HL-60/S4 treated with phorbol 12-myristate 13-acetate at 8.2 ng/mL for 4 days and 3 days (cell line): ENCODE data around the gene SART1.

Experiments
- in situ Hi-C: fragments of 300-500 bp; cut with MboI; formaldehyde crosslinking; loops from 2 replicates; pipeline ENCODE4 v1.15.0; 2022; ENCODE audit warnings: low sequenced_read_pairs

The SART1 gene

DNA sequence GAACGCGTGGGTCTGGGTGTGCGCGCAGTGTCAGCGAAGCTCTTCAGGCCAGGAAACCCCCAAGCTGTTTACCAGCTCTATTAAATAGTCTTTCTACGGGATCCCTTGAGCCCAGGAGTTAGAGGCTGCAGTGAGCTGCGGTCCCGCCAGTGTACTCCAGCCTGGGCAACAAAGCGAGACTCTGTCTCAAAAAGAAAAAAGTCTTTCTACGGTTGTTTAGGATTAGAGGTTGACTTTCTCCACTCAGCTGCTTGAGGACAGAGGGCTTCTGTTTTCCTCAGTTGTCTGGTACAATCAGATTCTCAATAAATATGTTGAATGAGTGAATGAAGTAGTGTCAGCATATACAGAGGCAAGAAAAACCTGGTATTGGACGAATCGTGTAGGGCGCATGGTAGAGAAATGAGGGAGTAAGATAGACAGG lies 619 bp downstream of the SART1 start:
- in situ Hi-C loops: no loop called here

GRCh38 chr11:65964906-65965305 lies 3.4 kb downstream of the SART1 start:
- in situ Hi-C loops: no loop called here

DNA sequence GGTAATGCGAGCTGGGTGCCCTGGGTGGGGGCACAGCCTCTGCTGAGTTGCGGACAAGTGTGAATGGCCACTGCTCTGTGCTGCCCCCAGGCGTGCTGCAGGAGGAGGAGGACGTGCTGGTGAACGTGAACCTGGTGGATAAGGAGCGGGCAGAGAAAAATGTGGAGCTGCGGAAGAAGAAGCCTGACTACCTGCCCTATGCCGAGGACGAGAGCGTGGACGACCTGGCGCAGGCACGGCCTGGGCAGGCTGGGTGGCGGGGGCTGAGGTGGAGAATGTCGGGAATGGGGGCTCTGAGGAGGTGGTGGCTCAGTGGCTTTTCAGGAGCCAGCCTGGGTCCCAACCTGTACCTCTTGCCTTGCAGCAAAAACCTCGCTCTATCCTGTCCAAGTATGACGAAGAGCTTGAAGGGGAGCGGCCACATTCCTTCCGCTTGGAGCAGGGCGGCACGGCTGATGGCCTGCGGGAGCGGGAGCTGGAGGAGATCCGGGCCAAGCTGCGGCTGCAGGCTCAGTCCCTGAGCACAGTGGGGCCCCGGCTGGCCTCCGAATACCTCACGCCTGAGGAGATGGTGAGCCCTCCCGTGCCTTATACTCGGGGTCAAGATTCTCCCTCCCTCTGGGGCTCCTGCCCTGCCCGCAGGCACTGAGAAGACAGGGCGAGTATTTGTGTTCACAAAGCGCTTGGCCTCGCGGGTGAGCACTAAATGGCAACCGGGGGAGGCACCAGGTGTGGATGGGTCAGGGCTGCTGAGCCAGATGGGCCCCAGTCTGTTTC lies 4.6 kb downstream of the SART1 start:
- in situ Hi-C loops: no loop called here

DNA sequence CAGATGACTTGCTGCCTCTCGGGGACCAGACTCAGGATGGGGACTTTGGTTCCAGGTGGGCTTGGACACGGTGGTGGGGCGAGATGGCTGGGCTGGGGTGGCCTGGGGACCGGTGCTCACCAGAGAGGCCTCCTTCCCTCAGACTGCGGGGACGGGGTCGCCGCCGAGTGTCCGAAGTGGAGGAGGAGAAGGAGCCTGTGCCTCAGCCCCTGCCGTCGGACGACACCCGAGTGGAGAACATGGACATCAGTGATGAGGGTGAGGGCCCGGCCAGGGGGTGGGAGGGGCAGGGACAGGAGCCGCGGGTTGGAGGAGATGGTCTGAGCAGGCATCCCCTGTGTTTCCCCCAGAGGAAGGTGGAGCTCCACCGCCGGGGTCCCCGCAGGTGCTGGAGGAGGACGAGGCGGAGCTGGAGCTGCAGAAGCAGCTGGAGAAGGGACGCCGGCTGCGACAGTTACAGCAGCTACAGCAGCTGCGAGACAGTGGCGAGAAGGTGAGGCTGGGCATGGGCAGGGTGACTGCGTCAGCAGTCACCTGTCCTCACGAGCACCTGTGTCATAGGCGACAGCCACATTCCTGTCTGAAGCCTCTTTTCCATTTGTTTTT lies 5.9 kb downstream of the SART1 start:
- in situ Hi-C loops: no loop called here

DNA sequence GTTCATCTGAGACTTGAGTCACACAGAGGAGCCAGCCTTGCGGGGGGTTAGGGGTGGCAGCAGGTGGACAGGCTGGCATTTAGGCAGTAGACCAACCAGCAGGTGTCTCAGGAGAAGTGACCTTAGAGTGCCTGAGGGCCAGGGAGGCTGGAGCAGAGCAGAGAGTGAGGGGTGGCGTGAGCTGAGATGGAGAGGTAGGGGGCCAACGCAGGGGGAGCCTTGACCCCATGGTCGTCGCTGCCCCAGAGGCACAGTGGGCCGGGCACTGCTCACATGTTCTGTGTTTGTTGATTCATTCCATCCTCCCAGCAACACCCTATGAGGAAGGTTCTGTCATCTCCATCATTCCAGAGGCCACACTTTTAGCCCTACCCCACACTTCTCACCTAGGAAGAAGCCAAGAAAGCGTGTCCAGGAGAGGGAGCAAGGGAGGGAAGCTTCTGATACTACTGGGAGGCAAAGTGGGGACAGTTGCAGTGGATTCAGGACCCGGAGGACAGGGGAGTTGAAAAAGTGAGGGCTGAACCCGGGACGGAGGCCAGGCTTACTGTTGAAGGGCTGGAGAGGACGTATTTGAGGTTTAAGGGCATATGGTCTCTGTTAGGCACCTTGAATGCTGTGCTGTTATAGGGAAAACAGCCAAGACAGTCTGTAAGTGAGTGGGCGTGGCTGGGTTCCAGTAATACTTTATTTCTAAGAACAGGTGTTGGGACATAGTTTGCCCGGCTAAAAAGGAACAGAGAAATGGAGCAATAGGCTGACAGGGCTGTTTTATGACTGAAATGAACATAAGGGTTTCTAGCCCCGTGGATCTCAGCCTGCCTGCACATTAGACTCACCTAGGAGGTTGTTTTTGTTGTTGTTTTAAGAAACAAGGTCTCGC lies 7.3 kb downstream of the SART1 start:
- in situ Hi-C loops: no loop called here

DNA sequence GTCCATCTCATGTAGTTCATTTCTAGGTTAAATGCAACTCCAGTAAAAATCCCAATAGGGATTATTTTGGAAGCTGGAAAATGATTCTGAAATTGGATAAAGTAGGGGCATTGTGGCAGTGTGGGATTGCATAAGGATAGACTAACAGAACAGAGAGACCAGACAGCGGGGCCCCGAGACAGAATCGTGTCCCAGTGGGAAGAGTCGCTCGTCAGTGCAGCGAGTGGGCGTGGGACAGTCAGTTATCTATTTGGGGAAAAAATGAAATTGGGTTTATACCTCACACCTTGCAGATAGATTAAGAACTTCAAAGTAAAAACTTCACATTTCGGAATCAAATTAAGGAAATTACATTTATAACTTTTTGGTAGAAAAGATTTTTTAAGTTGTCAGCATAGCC lies 10.6 kb downstream of the SART1 start:
- in situ Hi-C loops: no loop called here

DNA sequence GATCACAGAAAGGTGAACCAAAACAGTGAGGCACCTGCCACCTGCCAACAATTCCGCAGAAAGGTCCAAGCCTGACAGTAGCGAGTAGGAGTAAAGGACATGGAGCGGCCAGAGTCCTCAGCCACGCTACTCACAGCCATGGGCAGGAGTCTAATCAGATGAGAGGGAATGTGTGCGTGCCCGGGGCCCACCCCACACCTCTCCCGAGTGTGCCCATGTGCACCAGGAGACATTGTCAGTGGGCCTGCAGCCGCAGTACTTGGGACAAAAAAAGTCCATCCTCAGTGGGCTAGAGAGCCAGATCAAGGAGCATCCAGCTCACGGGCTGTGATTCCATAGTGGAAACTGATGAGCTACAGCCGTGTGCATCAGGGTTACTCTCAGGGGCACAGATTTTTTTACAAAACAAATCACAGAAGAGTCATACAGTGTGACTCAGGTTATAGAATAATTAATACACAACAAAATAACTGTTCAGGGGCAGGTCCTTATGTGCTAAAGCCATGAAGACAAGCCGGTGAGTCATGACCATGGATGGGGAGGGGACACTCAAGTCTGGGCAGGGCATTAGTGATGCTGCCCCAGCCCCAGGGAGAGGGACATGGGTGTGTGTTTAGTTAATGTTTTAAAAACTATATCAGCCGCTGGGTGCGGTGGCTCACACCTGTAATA lies 12.0 kb downstream of the SART1 start:
- in situ Hi-C loops: no loop called here

DNA sequence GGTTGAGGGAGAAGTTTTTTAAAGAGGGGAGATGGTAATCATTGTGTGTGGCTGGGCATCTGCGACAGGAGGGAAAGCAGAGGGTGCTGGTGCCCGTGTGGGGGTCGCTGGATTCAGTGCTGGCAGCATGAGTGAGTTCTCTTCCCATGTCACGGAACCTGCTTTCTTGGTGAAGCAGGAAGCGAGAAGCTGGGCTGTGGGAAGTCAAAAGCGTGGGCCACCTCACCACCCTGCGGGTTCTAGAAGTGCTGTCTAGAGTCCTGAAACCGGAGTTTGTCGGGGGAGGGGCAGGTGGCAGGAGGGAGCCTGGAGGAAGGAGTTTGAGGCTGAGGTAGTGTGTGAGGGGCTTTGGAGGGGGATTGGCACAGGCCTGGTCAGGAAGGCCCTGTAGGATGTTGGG lies 14.2 kb downstream of the SART1 start:
- in situ Hi-C loops: loop anchor here (25.0 kb wide), 2 partner anchors 88 to 263 kb away; partner anchors contain the start of genes CCDC85B, CTSW, FIBP and KAT5

DNA sequence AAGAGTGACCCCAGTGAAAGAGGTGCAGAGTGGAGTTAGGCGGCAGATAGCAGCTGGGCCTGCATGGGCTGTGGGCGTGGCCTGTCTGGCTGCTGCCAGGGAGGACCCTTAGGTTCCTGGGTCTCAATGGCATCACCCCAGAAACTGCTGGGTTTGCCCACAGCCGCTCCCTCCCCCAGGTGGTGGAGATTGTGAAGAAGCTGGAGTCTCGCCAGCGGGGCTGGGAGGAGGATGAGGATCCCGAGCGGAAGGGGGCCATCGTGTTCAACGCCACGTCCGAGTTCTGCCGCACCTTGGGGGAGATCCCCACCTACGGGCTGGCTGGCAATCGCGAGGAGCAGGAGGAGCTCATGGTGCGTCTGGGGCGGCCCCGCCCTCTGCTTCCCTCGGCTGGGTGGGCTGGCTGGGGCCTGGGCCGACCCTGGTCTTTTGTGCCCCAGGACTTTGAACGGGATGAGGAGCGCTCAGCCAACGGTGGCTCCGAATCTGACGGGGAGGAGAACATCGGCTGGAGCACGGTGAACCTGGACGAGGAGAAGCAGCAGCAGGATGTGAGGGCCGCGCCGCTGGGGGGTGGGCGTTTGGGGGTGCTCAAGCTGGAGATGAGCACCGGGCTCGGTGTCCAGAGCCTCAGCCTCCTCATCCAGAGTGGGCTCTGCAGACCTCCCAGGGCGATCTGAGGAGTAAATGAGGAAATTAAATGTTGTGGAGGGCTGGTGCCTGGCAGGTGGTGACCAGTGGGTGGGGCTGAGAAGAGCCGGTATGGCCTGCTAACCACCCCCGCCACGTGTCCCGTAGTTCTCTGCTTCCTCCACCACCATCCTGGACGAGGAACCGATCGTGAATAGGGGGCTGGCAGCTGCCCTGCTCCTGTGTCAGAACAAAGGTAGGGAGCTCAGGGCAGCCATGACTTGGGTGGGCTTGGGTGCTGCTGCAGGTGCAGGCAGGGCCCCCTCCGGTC lies 15.0 kb downstream of the SART1 start:
- in situ Hi-C loops: loop anchor here (25.0 kb wide), 2 partner anchors 89 to 264 kb away; partner anchors contain the start of genes CCDC85B, CTSW, FIBP and KAT5

DNA sequence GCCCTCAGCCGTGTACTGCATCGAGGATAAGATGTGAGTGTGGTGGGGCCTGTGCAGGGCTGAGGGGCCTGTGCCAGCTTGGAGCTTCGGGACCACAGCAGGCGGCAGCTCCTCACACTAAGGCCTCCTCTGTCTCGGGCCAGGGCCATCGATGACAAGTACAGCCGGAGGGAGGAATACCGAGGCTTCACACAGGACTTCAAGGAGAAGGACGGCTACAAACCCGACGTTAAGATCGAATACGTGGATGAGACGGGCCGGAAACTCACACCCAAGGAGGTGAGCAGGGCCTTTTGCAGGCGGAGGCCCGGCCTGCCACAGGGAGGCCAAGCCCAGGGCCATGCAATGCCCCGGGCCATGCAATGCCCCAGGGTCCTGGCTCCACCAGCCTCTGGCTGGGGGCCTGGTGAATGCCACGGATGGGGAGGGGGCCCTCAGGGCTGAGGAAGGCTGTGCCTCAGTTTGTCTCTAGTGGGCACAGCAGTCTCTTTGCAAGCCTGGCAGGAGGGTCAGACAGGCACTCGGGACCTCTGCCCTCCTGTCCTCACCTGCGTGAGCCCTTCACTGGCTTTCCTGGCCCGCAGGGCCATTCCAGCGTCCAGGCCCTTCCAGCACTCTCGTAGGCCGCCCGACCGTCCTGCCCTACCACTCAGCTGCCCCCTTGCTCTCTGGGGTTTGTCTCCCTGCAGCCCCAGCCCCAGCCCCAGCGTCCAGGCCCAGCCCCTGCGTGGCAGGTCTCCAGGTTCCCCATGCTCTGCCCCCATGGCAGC lies 16.3 kb downstream of the SART1 start:
- in situ Hi-C loops: loop anchor here (25.0 kb wide), 2 partner anchors 91 to 266 kb away; partner anchors contain the start of genes CCDC85B, CTSW, FIBP and KAT5

GRCh38 chr11:65978391-65979238 lies 17.1 kb downstream of the SART1 start:
- in situ Hi-C loops: loop anchor here (25.0 kb wide), 2 partner anchors 91 to 266 kb away; partner anchors contain the start of genes CCDC85B, CTSW, FIBP and KAT5

DNA sequence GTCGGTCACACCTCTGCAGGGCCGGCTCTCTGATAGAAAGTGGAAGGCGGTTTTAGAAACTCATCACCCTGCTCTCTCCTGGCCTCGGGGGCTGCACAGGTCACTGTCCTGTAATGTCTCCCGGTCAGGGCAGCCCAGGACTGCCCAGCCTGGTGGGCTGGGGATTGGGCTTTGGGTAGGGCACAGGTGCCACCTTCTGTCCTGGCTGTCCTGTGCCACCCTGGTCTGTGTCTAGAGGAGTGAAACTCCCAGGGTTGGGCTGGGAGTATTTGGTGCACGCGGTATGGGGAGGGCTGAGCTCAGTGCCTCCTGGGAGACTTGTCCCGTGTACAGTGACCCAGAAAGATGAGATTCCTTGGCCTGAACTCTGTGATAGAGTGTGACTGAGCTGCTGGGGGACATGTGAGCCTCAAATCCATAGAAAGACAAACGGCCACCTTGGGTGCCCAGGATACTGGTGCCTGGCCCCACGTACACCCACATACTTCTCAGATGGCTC lies 17.8 kb downstream of the SART1 start:
- in situ Hi-C loops: loop anchor here (25.0 kb wide), 2 partner anchors 92 to 267 kb away; partner anchors contain the start of genes CCDC85B, CTSW, FIBP and KAT5

DNA sequence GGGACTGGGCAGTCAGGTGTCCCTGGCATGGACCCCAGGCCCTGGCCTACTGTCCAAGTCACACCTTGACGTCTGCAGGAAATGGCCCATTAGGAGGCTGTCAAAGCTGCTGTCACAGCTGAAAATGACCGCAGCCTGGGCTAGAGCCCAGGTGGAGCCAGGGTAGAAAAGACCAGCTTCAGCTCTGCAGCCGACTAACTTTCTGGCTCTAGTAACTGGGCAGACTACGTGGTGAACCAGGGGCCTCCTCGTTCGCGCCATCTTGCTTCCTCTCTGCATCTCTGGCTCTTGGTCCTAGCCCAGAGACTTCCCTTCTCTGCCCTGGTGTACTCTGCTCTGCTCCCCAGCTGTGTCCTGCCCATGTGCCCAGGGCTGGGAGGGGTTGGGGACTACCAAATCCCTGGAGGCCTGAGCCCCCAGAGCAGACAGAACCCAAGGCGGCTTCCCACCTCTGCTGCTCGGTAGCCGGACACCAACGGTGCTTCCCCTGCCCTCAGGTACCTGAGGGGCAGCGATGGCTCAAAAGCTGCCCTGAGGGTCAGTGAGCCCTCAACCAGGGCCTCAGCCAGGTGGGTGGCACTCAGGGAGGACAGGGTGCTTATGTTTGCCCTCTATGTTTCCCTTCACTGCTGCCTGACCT lies 19.7 kb downstream of the SART1 start:
- in situ Hi-C loops: loop anchor here (25.0 kb wide), 2 partner anchors 94 to 269 kb away; partner anchors contain the start of genes CCDC85B, CTSW, FIBP and KAT5

GRCh38 chr11:65981972-65982823 lies 20.7 kb downstream of the SART1 start:
- in situ Hi-C loops: loop anchor here (25.0 kb wide), 2 partner anchors 95 to 270 kb away; partner anchors contain the start of genes CCDC85B, CTSW, FIBP and KAT5

DNA sequence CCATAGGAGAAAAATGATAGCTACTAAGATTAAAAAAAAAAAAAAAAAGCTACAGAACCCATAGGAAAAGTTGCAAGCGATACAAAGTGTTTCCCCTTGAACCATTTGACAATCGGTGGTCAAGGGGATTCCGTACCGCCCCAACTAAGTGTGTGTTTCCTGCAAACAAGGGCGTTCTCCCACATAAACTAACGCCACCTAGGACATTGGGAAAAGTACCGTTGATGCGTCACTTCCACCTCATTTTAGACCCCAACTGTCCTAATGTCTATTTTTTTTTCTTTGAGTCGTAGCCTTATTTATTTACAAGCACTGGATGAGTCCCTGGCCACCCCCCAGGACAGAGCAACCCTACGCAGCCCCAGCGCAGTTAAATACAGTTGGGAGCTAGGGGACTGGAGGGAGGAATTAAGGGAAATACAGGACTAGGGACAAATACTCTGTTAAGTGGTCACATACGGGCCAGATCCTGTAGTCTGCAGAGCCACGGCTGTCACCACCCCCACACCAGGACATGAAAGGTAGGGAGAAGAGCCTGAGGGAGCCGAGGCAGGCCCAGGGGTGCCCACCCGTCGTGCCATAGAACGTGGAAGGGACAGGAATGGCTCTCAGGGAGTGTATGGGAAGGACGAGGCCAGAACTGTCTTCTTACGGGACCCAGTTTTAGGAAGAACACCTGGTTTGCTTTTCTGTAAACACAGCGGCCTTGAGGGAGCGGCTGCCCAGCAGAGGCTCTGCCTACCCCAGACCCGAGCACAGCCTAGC lies 21.5 kb downstream of the SART1 start:
- in situ Hi-C loops: loop anchor here (25.0 kb wide), 2 partner anchors 96 to 271 kb away; partner anchors contain the start of genes CCDC85B, CTSW, FIBP and KAT5
